Fibroblast of skin of left biceps (primary cell): ENCODE results near the gene ARHGAP15.

Experiments used
- DNase-seq, 2 experiments: peaks; one replicate each; pipeline ENCODE4 v3.0.0-alpha.2; 2013; ENCODE audit warnings: low read depth in 2 of 2

ARHGAP15 gene

GRCh38 chr2:143623909-143624260 lies 494.7 kb downstream of the ARHGAP15 start:
- DNase-seq, result no peak

- DNase-seq, result peak; percentile 55
Observed at GRCh38 chr2:143629340-143629739, 500.1 kb downstream of the ARHGAP15 start.

- no peak for DNase-seq
Observed at GRCh38 chr2:143632751-143633374, 503.6 kb downstream of the ARHGAP15 start.

GRCh38 chr2:143633419-143633818 lies 504.2 kb downstream of the ARHGAP15 start:
- no peak for DNase-seq

GRCh38 chr2:143635302-143635701 lies 506.1 kb downstream of the ARHGAP15 start:
- DNase-seq, result no peak

- no peak for DNase-seq
Observed at GRCh38 chr2:143635936-143636335, 506.7 kb downstream of the ARHGAP15 start.

- no peak for DNase-seq
Observed at GRCh38 chr2:143640826-143641225, 511.6 kb downstream of the ARHGAP15 start.

GRCh38 chr2:143645921-143646645 lies 516.9 kb downstream of the ARHGAP15 start:
- no peak for DNase-seq

GRCh38 chr2:143649226-143649740 lies 520.1 kb downstream of the ARHGAP15 start:
- DNase-seq, result no peak

GRCh38 chr2:143652692-143653091 lies 523.5 kb downstream of the ARHGAP15 start:
- no peak for DNase-seq

- no peak for DNase-seq
Observed at GRCh38 chr2:143668234-143668633, 539.0 kb downstream of the ARHGAP15 start.

GRCh38 chr2:143674051-143674450 lies 544.8 kb downstream of the ARHGAP15 start:
- no peak for DNase-seq

GRCh38 chr2:143675021-143675420 lies 545.8 kb downstream of the ARHGAP15 start:
- no peak for DNase-seq

- DNase-seq, result no peak
Observed at GRCh38 chr2:143679617-143680016, 550.4 kb downstream of the ARHGAP15 start.

GRCh38 chr2:143680885-143681405 lies 551.7 kb downstream of the ARHGAP15 start:
- no peak for DNase-seq

- no peak for DNase-seq
Observed at GRCh38 chr2:143682436-143683055, 553.3 kb downstream of the ARHGAP15 start.

GRCh38 chr2:143683977-143684376 lies 554.8 kb downstream of the ARHGAP15 start:
- DNase-seq, result no peak

GRCh38 chr2:143684551-143685320 lies 555.5 kb downstream of the ARHGAP15 start:
- no peak for DNase-seq

- no peak for DNase-seq
Observed at GRCh38 chr2:143685421-143686078, 556.3 kb downstream of the ARHGAP15 start.

- DNase-seq, result peak; percentile 12 to 13
Observed at GRCh38 chr2:143686585-143687164, 557.5 kb downstream of the ARHGAP15 start.

GRCh38 chr2:143688248-143688647 lies 559.0 kb downstream of the ARHGAP15 start:
- DNase-seq, result no peak
